ENCODE results near the gene GAS2.

Gene GAS2

DNA sequence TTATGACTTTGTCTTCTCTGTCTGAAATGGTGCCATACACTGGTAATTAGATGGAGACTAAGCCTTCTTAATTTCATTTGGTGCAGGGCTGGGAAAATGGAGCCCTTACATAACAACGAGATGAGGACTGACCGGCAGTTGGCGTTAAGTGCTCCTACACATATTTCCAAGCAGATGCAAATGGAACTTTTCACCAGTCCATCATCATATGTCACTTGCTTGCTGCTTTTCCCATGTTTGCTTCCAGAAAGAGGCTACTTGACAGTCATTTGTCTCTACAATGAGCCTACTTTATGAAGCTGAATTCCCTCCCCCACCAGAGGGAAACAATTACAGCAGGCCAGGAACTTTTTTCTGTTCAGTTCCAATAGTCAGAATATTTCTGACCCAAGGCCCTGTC is 130.6 kb downstream of the GAS2 start:
- in situ Hi-C loops (cut with HindIII; ENCODE audit: low pct_ligation_motif_present, low sequenced_read_pairs) = no loop called here
- no peak for TF ChIP-seq CTCF (IDR thresholded peaks at IDR 0.05; ENCODE audit: low read depth, low read length, missing control alignments)
- DNase-seq = no peak

DNA sequence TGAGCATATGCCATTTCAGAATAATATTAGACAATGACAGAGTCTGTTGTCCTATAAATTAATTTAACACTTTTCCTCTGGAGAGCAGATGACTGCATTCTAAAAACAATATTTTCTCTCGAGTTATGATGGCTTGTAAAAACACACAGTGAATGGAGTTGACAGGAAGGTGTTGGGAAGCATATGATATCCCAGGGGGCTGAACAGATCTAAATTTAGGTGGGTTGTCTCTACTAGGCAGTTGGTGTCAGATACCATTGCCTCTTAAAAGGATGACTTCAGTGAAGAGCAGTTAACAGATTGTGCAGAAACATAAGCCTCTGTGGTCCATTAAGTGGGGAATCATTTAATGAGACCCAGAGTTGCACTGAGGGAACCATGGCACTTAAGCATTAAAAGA is 132.5 kb downstream of the GAS2 start:
- no peak for TF ChIP-seq CTCF (IDR thresholded peaks at IDR 0.05; ENCODE audit: low read depth, low read length, missing control alignments)
- no peaks in the 10 kb centered on the region for H3K36me3 ChIP-seq (replicated peaks)
- no peaks in the 10 kb centered on the region for H3K27me3 ChIP-seq (replicated peaks)
- H3K4me3 ChIP-seq (ENCODE audit: low read depth, low read length) = no peak overlapping the region
- DNase-seq = no peak
- no peak overlapping the region for H3K27ac ChIP-seq
- in situ Hi-C loops (cut with HindIII; ENCODE audit: low pct_ligation_motif_present, low sequenced_read_pairs) = no loop called here

More for the DNA sequence above, 130.6 kb downstream of the GAS2 start:
- Histone ChIP-seq H3K27ac (no peak overlapping the region), H3K27me3 (replicated peaks) (no peaks in the 10 kb centered on the region), H3K4me3 (ENCODE audit: low read depth, low read length) (no peak overlapping the region), H3K36me3 (replicated peaks) (no peaks in the 10 kb centered on the region)

GRCh38 chr11:22800482-22800881 is 134.1 kb downstream of the GAS2 start:
- Histone ChIP-seq H3K27ac (no peak overlapping the region), H3K27me3 (replicated peaks) (no peaks in the 10 kb centered on the region), H3K4me3 (ENCODE audit: low read depth, low read length) (no peak overlapping the region), H3K36me3 (replicated peaks) (no peaks in the 10 kb centered on the region)
- in situ Hi-C loops (cut with HindIII; ENCODE audit: low pct_ligation_motif_present, low sequenced_read_pairs) = no loop called here
- no peak for DNase-seq
- TF ChIP-seq CTCF (IDR thresholded peaks at IDR 0.05; ENCODE audit: low read depth, low read length, missing control alignments) = no peak

- H3K4me3 ChIP-seq (ENCODE audit: low read depth, low read length) = no peak overlapping the region
- no peak overlapping the region for H3K27ac ChIP-seq
- no peak for TF ChIP-seq CTCF (IDR thresholded peaks at IDR 0.05; ENCODE audit: low read depth, low read length, missing control alignments)
- H3K36me3 ChIP-seq (replicated peaks) = no peaks in the 10 kb centered on the region
- no peak for DNase-seq
- no peaks in the 10 kb centered on the region for H3K27me3 ChIP-seq (replicated peaks)
- in situ Hi-C loops (cut with HindIII; ENCODE audit: low pct_ligation_motif_present, low sequenced_read_pairs) = no loop called here
Observed at GRCh38 chr11:22802861-22803260, 136.4 kb downstream of the GAS2 start.

DNA sequence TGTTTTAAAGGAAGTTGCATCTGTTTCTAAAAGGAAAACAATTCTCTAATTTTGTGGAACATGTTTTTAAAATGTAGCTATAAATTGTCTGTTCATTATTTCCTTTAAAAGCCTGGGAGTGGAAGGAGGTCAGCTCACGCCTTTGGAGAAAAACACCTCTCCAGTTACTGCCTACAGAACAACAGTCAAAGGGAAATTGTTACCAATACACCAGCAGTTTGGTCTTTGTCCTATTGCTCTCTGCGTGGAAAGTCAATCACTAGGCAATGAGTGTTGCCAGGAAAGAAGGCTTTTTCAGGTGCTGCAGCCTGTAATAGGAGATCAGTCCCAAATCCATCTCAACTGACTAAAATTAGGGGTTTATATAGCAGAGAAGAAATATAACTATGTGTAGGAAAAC is 141.0 kb downstream of the GAS2 start:
- TF ChIP-seq CTCF (IDR thresholded peaks at IDR 0.05; ENCODE audit: low read depth, low read length, missing control alignments) = no peak
- DNase-seq = no peak
- H3K27me3 ChIP-seq (replicated peaks) = no peaks in the 10 kb centered on the region
- H3K4me3 ChIP-seq (ENCODE audit: low read depth, low read length) = no peak overlapping the region
- no peaks in the 10 kb centered on the region for H3K36me3 ChIP-seq (replicated peaks)
- no peak overlapping the region for H3K27ac ChIP-seq
- in situ Hi-C loops (cut with HindIII; ENCODE audit: low pct_ligation_motif_present, low sequenced_read_pairs) = no loop called here

GRCh38 chr11:22807855-22808570 is 141.6 kb downstream of the GAS2 start:
- Histone ChIP-seq H3K4me3 (ENCODE audit: low read depth, low read length) (no peak overlapping the region), H3K27me3 (replicated peaks) (no peaks in the 10 kb centered on the region), H3K36me3 (replicated peaks) (no peaks in the 10 kb centered on the region), H3K27ac (no peak overlapping the region)
- in situ Hi-C loops (cut with HindIII; ENCODE audit: low pct_ligation_motif_present, low sequenced_read_pairs) = no loop called here
- DNase-seq = no peak
- TF ChIP-seq CTCF (IDR thresholded peaks at IDR 0.05; ENCODE audit: low read depth, low read length, missing control alignments) = no peak

Data from brain microvascular endothelial cell (primary cell).